Sigmoid colon (tissue), 7 donors: ENCODE measurements around the gene CD24. TPM values are rescaled to one million over a fixed set of nuclear protein-coding genes. Genes with fewer than 3 reads are reported as not detected.

Experiments used
- DNase-seq: peaks from one replicate; pipeline ENCODE4 v3.0.0-alpha.2; 2019
- H3K27ac ChIP-seq, 4 donors: fragments of 200-600 bp; sonication (generic); one replicate each; pipeline ENCODE4 v1.5.1; 2016 to 2019; ENCODE audit warnings: mild to moderate bottlenecking in 1 of 4
- H3K27me3 ChIP-seq, 3 donors: fragments of 200-600 bp; sonication (generic); one replicate each; pipeline ENCODE4 v1.5.1; 2019; ENCODE audit warnings: mild to moderate bottlenecking in 1 of 3
- H3K36me3 ChIP-seq, 4 donors: fragments of 200-600 bp; sonication (generic); one replicate each; pipeline ENCODE4 v1.5.1; 2016 to 2019
- H3K4me1 ChIP-seq, 4 donors: fragments of 200-600 bp; sonication (generic); one replicate each; pipeline ENCODE4 v1.5.1; 2017 to 2019
- H3K4me3 ChIP-seq, 4 donors: fragments of 200-600 bp; sonication (generic); one replicate each; pipeline ENCODE4 v1.5.1; 2017 to 2019; ENCODE audit warnings: mild to moderate bottlenecking in 2 of 4, moderate library complexity in 1 of 4
- H3K9me3 ChIP-seq, 4 donors: fragments of 200-600 bp in 3 of 4; sonication (generic) in 3 of 4; one replicate each; pipeline versions ENCODE4 v1.5.1 to v1.6.1; 2013 to 2019
- CTCF ChIP-seq, 4 experiments: fragments of 450-650 bp in 3 of 4; fragments of 200-600 bp in 1 of 4; IDR thresholded peaks; one replicate each; pipeline ENCODE4 v1.5.1; 2016 to 2019; ENCODE audit warnings: antibody characterized with exemption in 4 of 4, mild to moderate bottlenecking in 3 of 4, moderate library complexity in 2 of 4
- EP300 ChIP-seq, 4 donors: sonication (generic); formaldehyde crosslinking; IDR thresholded peaks; one replicate each; pipeline ENCODE4 v1.6.1; 2017; ENCODE audit warnings: antibody characterized with exemption in 4 of 4
- POLR2A ChIP-seq, 2 donors: fragments of 450-650 bp; IDR thresholded peaks; one replicate each; pipeline ENCODE4 v1.6.1; 2016; ENCODE audit warnings: antibody characterized with exemption in 2 of 2, mild to moderate bottlenecking in 2 of 2, moderate library complexity in 2 of 2
- POLR2AphosphoS5 ChIP-seq, 4 donors: sonication (generic); formaldehyde crosslinking; IDR thresholded peaks; one replicate each; pipeline ENCODE4 v1.6.1; 2017; ENCODE audit warnings: antibody characterized with exemption in 4 of 4
- WGBS, 2 donors: extraction: QIAGEN DNeasy Blood & Tissue Kit; methylation state at CpG; one replicate each; pipeline ENCODE4 v1.1.7; 2013; 5-methylcytosine and 5-hydroxymethylcytosine counted together
- intact Hi-C: fragments of 100-400 bp; cut with DNase I; formaldehyde crosslinking; loops from one replicate; pipeline ENCODE4 v1.15.1; 2023
- polyA plus RNA-seq, 3 donors: library from polyadenylated mRNA; stranded (reverse); fragments of 200-250 nt; gene quantifications; one replicate each; pipeline ENCODE4 v1.2.3, GENCODE V29; 2013
- total RNA-seq, 4 donors: library from RNA; depleted of rRNA; stranded (reverse); fragments of >200 nt; gene quantifications; one replicate each; pipeline ENCODE4 v1.1.0, GENCODE V29; 2016
- donor health status: healthy with polysubstance abuse.
- donor health status: Bipolar disorder and iron deficiency.
- donor health status: healthy.

CD24 gene
- total and polyA plus RNA-seq, 7 donors, result 1.2 to 1,379 (median 13.2) TPM

GRCh38 chr6:106925948-106926347 lies 48.6 kb downstream of the CD24 start:
- 68 to 75% methylated on average over 3 of the region's 3 CpGs for WGBS, 2 donors

GRCh38 chr6:106924694-106925523 lies 49.6 kb downstream of the CD24 start:
- H3K4me3 ChIP-seq, result no peak overlapping the region
- H3K27me3 ChIP-seq, result peaks cover 0 to 7% (median 0%) of the 10 kb centered on the region in 3 donors
- H3K4me1 ChIP-seq, result no peaks in the 10 kb centered on the region
- H3K9me3 ChIP-seq, result no peaks in the 10 kb centered on the region
- no peaks in the 10 kb centered on the region for H3K36me3 ChIP-seq
- no peak overlapping the region for H3K27ac ChIP-seq
- intact Hi-C loops, result no loop called here
- whole genome bisulfite sequencing, 2 donors, result 7 to 19% methylated on average over 17 of the region's 17 CpGs
- TF ChIP-seq EP300 (IDR thresholded peaks at IDR 0.05) (no peak), POLR2A (IDR thresholded peaks at IDR 0.05) (no peak), POLR2AphosphoS5 (IDR thresholded peaks at IDR 0.05) (no peak), CTCF (IDR thresholded peaks at IDR 0.05) (no peak)
- no peak for DNase-seq

More at GRCh38 chr6:106925948-106926347, 48.6 kb downstream of the CD24 start:
- Histone ChIP-seq H3K27me3 (peaks cover 0 to 7% (median 0%) of the 10 kb centered on the region in 3 donors), H3K9me3 (no peaks in the 10 kb centered on the region), H3K27ac (no peak overlapping the region), H3K4me1 (no peaks in the 10 kb centered on the region), H3K4me3 (no peak overlapping the region), H3K36me3 (no peaks in the 10 kb centered on the region)
- TF ChIP-seq POLR2A (IDR thresholded peaks at IDR 0.05) (no peak), EP300 (IDR thresholded peaks at IDR 0.05) (no peak), POLR2AphosphoS5 (IDR thresholded peaks at IDR 0.05) (no peak), CTCF (IDR thresholded peaks at IDR 0.05) (no peak)
- DNase-seq, result no peak
- intact Hi-C loops, result no loop called here

- no peak for DNase-seq
- H3K36me3 ChIP-seq, result no peaks in the 10 kb centered on the region
- no peaks in the 10 kb centered on the region for H3K9me3 ChIP-seq
- intact Hi-C loops, result no loop called here
- H3K4me1 ChIP-seq, result no peaks in the 10 kb centered on the region
- TF ChIP-seq POLR2AphosphoS5 (IDR thresholded peaks at IDR 0.05), result no peak
- TF ChIP-seq EP300 (IDR thresholded peaks at IDR 0.05), result no peak
- no peak for TF ChIP-seq CTCF (IDR thresholded peaks at IDR 0.05)
- TF ChIP-seq POLR2A (IDR thresholded peaks at IDR 0.05), result no peak
- H3K4me3 ChIP-seq, result no peak overlapping the region
- H3K27ac ChIP-seq, result no peak overlapping the region
- WGBS, 2 donors, result 78 to 85% methylated on average over 4 of the region's 4 CpGs
- peaks cover 0 to 7% (median 0%) of the 10 kb centered on the region in 3 donors for H3K27me3 ChIP-seq
These were observed 51.9 kb downstream of the CD24 start for GRCh38 chr6:106922626-106923025.

Other genes starting within 250 kb of the CD24 start
- 10 to 100 TPM; 11.1 to 22.7 (median 17.3) TPM for gene MTRES1, start 53.5 kb upstream of the CD24 start, total RNA-seq
- gene MTRES1, start 53.5 kb upstream of the CD24 start, polyA plus RNA-seq, result 10 to 100 TPM; 35.5 to 52.0 (median 37.8) TPM
- 1 to 10 TPM in 3 of 4 donors, under 1 TPM in 1; 0.82 to 1.9 (median 1.4) TPM for gene BEND3, start 140.8 kb upstream of the CD24 start, total RNA-seq
- 1 to 10 TPM in 1 of 3 donors, under 1 TPM in 2; 0.60 to 2.8 (median 0.92) TPM for gene BEND3, start 140.8 kb upstream of the CD24 start, polyA plus RNA-seq